ENCODE measurements around the gene AMOTL1. TPM values are rescaled to one million over a fixed set of nuclear protein-coding genes. Genes with fewer than 3 reads are reported as not detected.

Gene AMOTL1
- polyA plus RNA-seq, 1 experiment, result 43.7 TPM

- no peak for TF ChIP-seq CTCF (IDR thresholded peaks at IDR 0.05; ENCODE audit: low read depth, low read length)
- Histone ChIP-seq H3K9me3 (ENCODE audit: control insufficient read depth, insufficient read depth, low read length) (no peaks in the 10 kb centered on the region), H3K27me3 (ENCODE audit: control insufficient read depth, insufficient read depth, low read length) (no peaks in the 10 kb centered on the region), H3K27ac (ENCODE audit: low read depth, low read length) (peak overlapping the region; percentile 63), H3K4me3 (ENCODE audit: low read depth, low read length) (no peak overlapping the region)
- DNase-seq (ENCODE audit: low read depth, low spot score), result no peak
- POLR2A ChIA-PET, result no interaction called here
- CTCF ChIA-PET, result interaction anchor here (0.8 to 2.1 kb wide), 3 partner anchors 10 to 153 kb away, joined by 3 to 20 read pairs (median 3); no protein-coding TSS in a partner anchor
Measured at GRCh38 chr11:94776351-94777321, 8.5 kb downstream of the AMOTL1 start.

GRCh38 chr11:94780432-94780831 lies 12.3 kb downstream of the AMOTL1 start:
- peak overlapping the region; percentile 32 for H3K4me3 ChIP-seq (ENCODE audit: low read depth, low read length)
- CTCF ChIA-PET, result interaction anchor here (0.8 kb wide), 1 partner anchor 158 kb away, joined by 3 read pairs; no protein-coding TSS in a partner anchor
- no peak for TF ChIP-seq CTCF (IDR thresholded peaks at IDR 0.05; ENCODE audit: low read depth, low read length)
- no peak overlapping the region for H3K27ac ChIP-seq (ENCODE audit: low read depth, low read length)
- H3K9me3 ChIP-seq (ENCODE audit: control insufficient read depth, insufficient read depth, low read length), result no peaks in the 10 kb centered on the region
- DNase-seq (ENCODE audit: low read depth, low spot score), result no peak
- no peaks in the 10 kb centered on the region for H3K27me3 ChIP-seq (ENCODE audit: control insufficient read depth, insufficient read depth, low read length)
- POLR2A ChIA-PET, result no interaction called here

- POLR2A ChIA-PET, result interaction anchor here (0.6 to 1.0 kb wide), 3 partner anchors 13 to 652 kb away, joined by 3 to 4 read pairs (median 4); no protein-coding TSS in a partner anchor
- no peaks in the 10 kb centered on the region for H3K27me3 ChIP-seq (ENCODE audit: control insufficient read depth, insufficient read depth, low read length)
- no peak overlapping the region for H3K27ac ChIP-seq (ENCODE audit: low read depth, low read length)
- no peak overlapping the region for H3K4me3 ChIP-seq (ENCODE audit: low read depth, low read length)
- no peak for DNase-seq (ENCODE audit: low read depth, low spot score)
- CTCF ChIA-PET, result no interaction called here
- H3K9me3 ChIP-seq (ENCODE audit: control insufficient read depth, insufficient read depth, low read length), result no peaks in the 10 kb centered on the region
- no peak for TF ChIP-seq CTCF (IDR thresholded peaks at IDR 0.05; ENCODE audit: low read depth, low read length)
Measured at GRCh38 chr11:94781837-94782236, 13.7 kb downstream of the AMOTL1 start.

GRCh38 chr11:94782446-94782845 lies 14.3 kb downstream of the AMOTL1 start:
- ChIA-PET CTCF (no interaction called here), POLR2A (interaction anchor here (0.6 to 1.0 kb wide), 2 partner anchors 12 to 653 kb away, joined by 3 to 4 read pairs; no protein-coding TSS in a partner anchor)
- no peak overlapping the region for H3K4me3 ChIP-seq (ENCODE audit: low read depth, low read length)
- no peak for DNase-seq (ENCODE audit: low read depth, low spot score)
- no peaks in the 10 kb centered on the region for H3K9me3 ChIP-seq (ENCODE audit: control insufficient read depth, insufficient read depth, low read length)
- TF ChIP-seq CTCF (IDR thresholded peaks at IDR 0.05; ENCODE audit: low read depth, low read length), result no peak
- H3K27me3 ChIP-seq (ENCODE audit: control insufficient read depth, insufficient read depth, low read length), result no peaks in the 10 kb centered on the region
- H3K27ac ChIP-seq (ENCODE audit: low read depth, low read length), result no peak overlapping the region

- DNase-seq (ENCODE audit: low read depth, low spot score), result no peak
- Histone ChIP-seq H3K4me3 (ENCODE audit: low read depth, low read length) (no peak overlapping the region), H3K27ac (ENCODE audit: low read depth, low read length) (no peak overlapping the region), H3K27me3 (ENCODE audit: control insufficient read depth, insufficient read depth, low read length) (no peaks in the 10 kb centered on the region), H3K9me3 (ENCODE audit: control insufficient read depth, insufficient read depth, low read length) (no peaks in the 10 kb centered on the region)
- ChIA-PET CTCF (interaction anchor here (0.6 to 2.3 kb wide), 8 partner anchors 10 to 184 kb away, joined by 3 to 14 read pairs (median 4); no protein-coding TSS in a partner anchor), POLR2A (interaction anchor here (1.6 kb wide), 1 partner anchor 10 kb away, joined by 6 read pairs; no protein-coding TSS in a partner anchor)
- TF ChIP-seq CTCF (IDR thresholded peaks at IDR 0.05; ENCODE audit: low read depth, low read length), result no peak
Measured at GRCh38 chr11:94784884-94785283, 16.7 kb downstream of the AMOTL1 start.

Measured in AG04450 (cell line).